Memory B cell (primary cell): ENCODE results near the gene GARS1.
A peak's percentile ranks its signal among the peaks of the same experiment; 100 is the strongest.
"Not testable (repeated sequence)": the region's sequence is repeated elsewhere in the genome, so short reads cannot be mapped to it uniquely, and the experiment has no call there.

Experiments used
- ATAC-seq: fragments of 150-1000 bp; cut with Tn5 transposase; 2 replicates; pipeline ENCODE4 v1.10.0; 2021; ENCODE audit warnings: low read depth, mild to moderate bottlenecking, moderate library complexity
- DNase-seq, 2 donors: peaks; one replicate each; pipeline ENCODE4 v3.0.0; 2022; ENCODE audit warnings: low spot score in 2 of 2
- H3K27ac Mint-ChIP-seq: one replicate; pipeline ENCODE4 v1.8.0; 2022; ENCODE audit warnings: mild to moderate bottlenecking, moderate library complexity, mixed read lengths
- H3K27me3 Mint-ChIP-seq: one replicate; pipeline ENCODE4 v1.8.0; 2022; ENCODE audit warnings: mixed read lengths
- H3K36me3 Mint-ChIP-seq: one replicate; pipeline ENCODE4 v1.8.0; 2022; ENCODE audit warnings: mild to moderate bottlenecking, mixed read lengths
- H3K4me1 Mint-ChIP-seq: one replicate; pipeline ENCODE4 v1.8.0; 2022; ENCODE audit warnings: mixed read lengths
- H3K4me3 Mint-ChIP-seq: one replicate; pipeline ENCODE4 v1.8.0; 2022; ENCODE audit warnings: mild to moderate bottlenecking, moderate library complexity, mixed read lengths
- H3K9me3 Mint-ChIP-seq: one replicate; pipeline ENCODE4 v1.8.0; 2022; ENCODE audit warnings: mixed read lengths

Gene GARS1

GRCh38 chr7:30562498-30562897 is 32.2 kb upstream of the GARS1 start:
- H3K9me3 Mint-ChIP-seq = no peaks in the 10 kb centered on the region
- H3K27me3 Mint-ChIP-seq = no peaks in the 10 kb centered on the region
- DNase-seq (no peak), ATAC-seq (no peak)
- no peak overlapping the region for H3K27ac Mint-ChIP-seq
- no peak overlapping the region for H3K4me3 Mint-ChIP-seq
- peaks cover 4% of the 10 kb centered on the region for H3K4me1 Mint-ChIP-seq
- H3K36me3 Mint-ChIP-seq = peaks cover 13% of the 10 kb centered on the region

GRCh38 chr7:30562909-30563308 is 31.8 kb upstream of the GARS1 start:
- Mint-ChIP-seq H3K4me1 (peaks cover 4% of the 10 kb centered on the region), H3K36me3 (peaks cover 16% of the 10 kb centered on the region), H3K27ac (no peak overlapping the region), H3K27me3 (no peaks in the 10 kb centered on the region), H3K4me3 (no peak overlapping the region), H3K9me3 (no peaks in the 10 kb centered on the region)
- DNase-seq = no peak
- no peak for ATAC-seq

GRCh38 chr7:30563326-30563942 is 31.2 kb upstream of the GARS1 start:
- H3K27ac Mint-ChIP-seq = no peak overlapping the region
- peaks cover 16% of the 10 kb centered on the region for H3K36me3 Mint-ChIP-seq
- no peaks in the 10 kb centered on the region for H3K27me3 Mint-ChIP-seq
- ATAC-seq = no peak
- H3K4me3 Mint-ChIP-seq = no peak overlapping the region
- DNase-seq = no peak
- H3K4me1 Mint-ChIP-seq = peaks cover 4% of the 10 kb centered on the region
- H3K9me3 Mint-ChIP-seq = no peaks in the 10 kb centered on the region

GRCh38 chr7:30564243-30564892 is 30.3 kb upstream of the GARS1 start:
- H3K27ac Mint-ChIP-seq = no peak overlapping the region
- no peaks in the 10 kb centered on the region for H3K27me3 Mint-ChIP-seq
- H3K4me1 Mint-ChIP-seq = peaks cover 4% of the 10 kb centered on the region
- H3K4me3 Mint-ChIP-seq = no peak overlapping the region
- peaks cover 20% of the 10 kb centered on the region for H3K36me3 Mint-ChIP-seq
- ATAC-seq (peak; percentile 90), DNase-seq (peak; percentile 68 to 76)
- H3K9me3 Mint-ChIP-seq = no peaks in the 10 kb centered on the region

GRCh38 chr7:30566596-30566995 is 28.1 kb upstream of the GARS1 start:
- no peak for ATAC-seq
- Mint-ChIP-seq H3K4me1 (peaks cover 4% of the 10 kb centered on the region), H3K9me3 (peaks cover 4% of the 10 kb centered on the region), H3K27me3 (no peaks in the 10 kb centered on the region), H3K36me3 (peaks cover 25% of the 10 kb centered on the region), H3K4me3 (no peak overlapping the region), H3K27ac (no peak overlapping the region)
- no peak for DNase-seq

- Mint-ChIP-seq H3K4me1 (peaks cover 4% of the 10 kb centered on the region), H3K36me3 (peaks cover 24% of the 10 kb centered on the region), H3K9me3 (peaks cover 4% of the 10 kb centered on the region)
Measured at GRCh38 chr7:30567081-30567480, 27.6 kb upstream of the GARS1 start.

GRCh38 chr7:30570238-30570637 is 24.4 kb upstream of the GARS1 start:
- not testable (repeated sequence) for H3K27me3 Mint-ChIP-seq, ATAC-seq, H3K4me3 Mint-ChIP-seq, H3K9me3 Mint-ChIP-seq, H3K27ac Mint-ChIP-seq, DNase-seq, H3K4me1 Mint-ChIP-seq
- H3K36me3 Mint-ChIP-seq = peaks cover 32% of the 10 kb centered on the region

More at GRCh38 chr7:30567081-30567480, 27.6 kb upstream of the GARS1 start:
- DNase-seq (no peak), ATAC-seq (no peak)
- no peaks in the 10 kb centered on the region for H3K27me3 Mint-ChIP-seq
- H3K4me3 Mint-ChIP-seq = no peak overlapping the region
- no peak overlapping the region for H3K27ac Mint-ChIP-seq

GRCh38 chr7:30572212-30572841 is 22.4 kb upstream of the GARS1 start:
- ATAC-seq (no peak), DNase-seq (no peak)
- peaks cover 8% of the 10 kb centered on the region for H3K9me3 Mint-ChIP-seq
- H3K4me3 Mint-ChIP-seq = no peak overlapping the region
- no peaks in the 10 kb centered on the region for H3K27me3 Mint-ChIP-seq
- H3K36me3 Mint-ChIP-seq = peaks cover 39% of the 10 kb centered on the region
- no peak overlapping the region for H3K27ac Mint-ChIP-seq
- H3K4me1 Mint-ChIP-seq = no peaks in the 10 kb centered on the region

- H3K36me3 Mint-ChIP-seq = peaks cover 43% of the 10 kb centered on the region
- no peak for DNase-seq
Measured at GRCh38 chr7:30575910-30576309, 18.8 kb upstream of the GARS1 start.

GRCh38 chr7:30583181-30583580 is 11.5 kb upstream of the GARS1 start:
- H3K4me3 Mint-ChIP-seq = no peak overlapping the region
- ATAC-seq = no peak
- no peaks in the 10 kb centered on the region for H3K27me3 Mint-ChIP-seq
- H3K27ac Mint-ChIP-seq = no peak overlapping the region
- H3K4me1 Mint-ChIP-seq = peaks cover 4% of the 10 kb centered on the region
- H3K9me3 Mint-ChIP-seq = no peaks in the 10 kb centered on the region
- H3K36me3 Mint-ChIP-seq = peaks cover 32% of the 10 kb centered on the region
- DNase-seq = no peak

More at GRCh38 chr7:30575910-30576309, 18.8 kb upstream of the GARS1 start:
- Mint-ChIP-seq H3K4me1 (no peaks in the 10 kb centered on the region), H3K27me3 (no peaks in the 10 kb centered on the region), H3K4me3 (no peak overlapping the region), H3K9me3 (peaks cover 4% of the 10 kb centered on the region), H3K27ac (no peak overlapping the region)
- no peak for ATAC-seq

- Mint-ChIP-seq H3K27ac (no peak overlapping the region), H3K27me3 (no peaks in the 10 kb centered on the region), H3K36me3 (peaks cover 27% of the 10 kb centered on the region), H3K4me3 (no peak overlapping the region), H3K4me1 (peaks cover 8% of the 10 kb centered on the region), H3K9me3 (no peaks in the 10 kb centered on the region)
- DNase-seq (no peak), ATAC-seq (no peak)
Measured at GRCh38 chr7:30584415-30584814, 10.3 kb upstream of the GARS1 start.

- ATAC-seq (no peak), DNase-seq (no peak)
- H3K4me3 Mint-ChIP-seq = no peak overlapping the region
- no peak overlapping the region for H3K27ac Mint-ChIP-seq
- H3K9me3 Mint-ChIP-seq = no peaks in the 10 kb centered on the region
- peaks cover 8% of the 10 kb centered on the region for H3K4me1 Mint-ChIP-seq
- H3K27me3 Mint-ChIP-seq = no peaks in the 10 kb centered on the region
- peaks cover 27% of the 10 kb centered on the region for H3K36me3 Mint-ChIP-seq
Measured at GRCh38 chr7:30584965-30585364, 9.7 kb upstream of the GARS1 start.

GRCh38 chr7:30585675-30586074 is 9.0 kb upstream of the GARS1 start:
- peaks cover 21% of the 10 kb centered on the region for H3K36me3 Mint-ChIP-seq
- H3K4me3 Mint-ChIP-seq = no peak overlapping the region
- no peak overlapping the region for H3K27ac Mint-ChIP-seq
- ATAC-seq (no peak), DNase-seq (no peak)
- peaks cover 8% of the 10 kb centered on the region for H3K4me1 Mint-ChIP-seq
- H3K9me3 Mint-ChIP-seq = no peaks in the 10 kb centered on the region
- H3K27me3 Mint-ChIP-seq = no peaks in the 10 kb centered on the region

GRCh38 chr7:30587547-30587946 is 7.1 kb upstream of the GARS1 start:
- not testable (repeated sequence) for H3K9me3 Mint-ChIP-seq, H3K4me3 Mint-ChIP-seq, H3K27me3 Mint-ChIP-seq, ATAC-seq, DNase-seq, H3K27ac Mint-ChIP-seq
- H3K36me3 Mint-ChIP-seq = peaks cover 19% of the 10 kb centered on the region
- H3K4me1 Mint-ChIP-seq = peaks cover 13% of the 10 kb centered on the region
